Measurements from ENCODE around the gene SART1.

- TF ChIP-seq, protein P1, sequence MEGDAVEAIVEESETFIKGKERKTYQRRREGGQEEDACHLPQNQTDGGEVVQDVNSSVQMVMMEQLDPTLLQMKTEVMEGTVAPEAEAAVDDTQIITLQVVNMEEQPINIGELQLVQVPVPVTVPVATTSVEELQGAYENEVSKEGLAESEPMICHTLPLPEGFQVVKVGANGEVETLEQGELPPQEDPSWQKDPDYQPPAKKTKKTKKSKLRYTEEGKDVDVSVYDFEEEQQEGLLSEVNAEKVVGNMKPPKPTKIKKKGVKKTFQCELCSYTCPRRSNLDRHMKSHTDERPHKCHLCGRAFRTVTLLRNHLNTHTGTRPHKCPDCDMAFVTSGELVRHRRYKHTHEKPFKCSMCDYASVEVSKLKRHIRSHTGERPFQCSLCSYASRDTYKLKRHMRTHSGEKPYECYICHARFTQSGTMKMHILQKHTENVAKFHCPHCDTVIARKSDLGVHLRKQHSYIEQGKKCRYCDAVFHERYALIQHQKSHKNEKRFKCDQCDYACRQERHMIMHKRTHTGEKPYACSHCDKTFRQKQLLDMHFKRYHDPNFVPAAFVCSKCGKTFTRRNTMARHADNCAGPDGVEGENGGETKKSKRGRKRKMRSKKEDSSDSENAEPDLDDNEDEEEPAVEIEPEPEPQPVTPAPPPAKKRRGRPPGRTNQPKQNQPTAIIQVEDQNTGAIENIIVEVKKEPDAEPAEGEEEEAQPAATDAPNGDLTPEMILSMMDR (optimal IDR thresholded peaks at IDR 0.05 in 1 of 3, IDR thresholded peaks at IDR 0.05 in 1 of 3, conservative IDR thresholded peaks at IDR 0.05 in 1 of 3; ENCODE audit: extremely low read depth in 1 of 3, insufficient read depth in 2 of 3, low read length in 3 of 3), result no peak
- TF ChIP-seq EZH2 (IDR thresholded peaks at IDR 0.05; ENCODE audit: low read length), result no peak
Measured at GRCh38 chr11:66015936-66016792, 54.6 kb downstream of the SART1 start.
